Measurements from ENCODE around the gene UNCX.

The UNCX gene

GRCh38 chr7:1231214-1232102 lies 1.2 kb upstream of the UNCX start:
- no peak for DNase-seq

GRCh38 chr7:1232103-1232466 lies 587 bp upstream of the UNCX start:
- no peak for DNase-seq

- no peak for DNase-seq
These were observed 819 bp downstream of the UNCX start for GRCh38 chr7:1233333-1234048.

GRCh38 chr7:1234049-1234880 lies 1.6 kb downstream of the UNCX start:
- no peak for DNase-seq

- DNase-seq: no peak
These were observed 2.3 kb downstream of the UNCX start for GRCh38 chr7:1234881-1235500.

- no peak for DNase-seq
These were observed 2.9 kb downstream of the UNCX start for GRCh38 chr7:1235501-1236131.

- no peak for DNase-seq
These were observed 3.5 kb downstream of the UNCX start for GRCh38 chr7:1236132-1236661.

- no peak for DNase-seq
These were observed 4.4 kb downstream of the UNCX start for GRCh38 chr7:1236831-1237701.

- no peak for DNase-seq
These were observed 5.1 kb downstream of the UNCX start for GRCh38 chr7:1237704-1238255.

GRCh38 chr7:1238450-1238882 lies 5.8 kb downstream of the UNCX start:
- DNase-seq: no peak

- no peak for DNase-seq
These were observed 6.5 kb downstream of the UNCX start for GRCh38 chr7:1238931-1239802.

GRCh38 chr7:1239803-1240516 lies 7.3 kb downstream of the UNCX start:
- DNase-seq: no peak

GRCh38 chr7:1240517-1241257 lies 8.0 kb downstream of the UNCX start:
- DNase-seq: no peak

GRCh38 chr7:1241258-1241602 lies 8.6 kb downstream of the UNCX start:
- no peak for DNase-seq

- no peak for DNase-seq
These were observed 9.1 kb downstream of the UNCX start for GRCh38 chr7:1241603-1242255.

- no peak for DNase-seq
These were observed 9.6 kb downstream of the UNCX start for GRCh38 chr7:1242256-1242605.

Measured in hypothalamus (tissue), 51 donors.